Sigmoid colon (tissue), 3 donors: ENCODE measurements around the gene IGBP1.

Experiments
- POLR2A ChIP-seq, 2 donors: fragments of 450-650 bp; IDR thresholded peaks; one replicate each; pipeline ENCODE4 v1.6.1; 2016; ENCODE audit warnings: antibody characterized with exemption in 2 of 2, mild to moderate bottlenecking in 2 of 2, moderate library complexity in 2 of 2
- TF ChIP-seq, protein P1 (sequence below), 4 experiments: fragments of 450-650 bp in 3 of 4; fragments of 200-600 bp in 1 of 4; IDR thresholded peaks; one replicate each; pipeline ENCODE4 v1.5.1; 2016 to 2019; ENCODE audit warnings: antibody characterized with exemption in 4 of 4, mild to moderate bottlenecking in 3 of 4, moderate library complexity in 2 of 4

DNA sequence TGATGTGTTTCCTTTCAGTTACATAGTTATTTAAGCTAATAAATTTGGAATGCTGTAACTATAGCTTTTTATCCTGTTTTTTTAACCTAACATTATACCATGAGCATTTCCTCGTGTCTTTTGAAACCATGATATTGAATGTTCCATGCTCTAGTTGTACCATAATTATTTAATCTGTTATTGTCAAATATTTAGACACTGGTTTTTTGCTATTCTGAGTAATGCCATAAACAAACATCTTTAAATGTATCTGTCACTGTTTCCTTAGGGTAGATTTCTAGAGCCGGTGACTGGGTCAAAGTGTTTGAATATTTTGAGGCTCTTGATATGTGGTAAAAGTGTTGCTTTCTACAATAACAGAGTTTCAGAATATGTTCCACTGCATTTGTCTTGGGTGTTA, 5.4 kb downstream of the IGBP1 start:
- TF ChIP-seq, protein P1, sequence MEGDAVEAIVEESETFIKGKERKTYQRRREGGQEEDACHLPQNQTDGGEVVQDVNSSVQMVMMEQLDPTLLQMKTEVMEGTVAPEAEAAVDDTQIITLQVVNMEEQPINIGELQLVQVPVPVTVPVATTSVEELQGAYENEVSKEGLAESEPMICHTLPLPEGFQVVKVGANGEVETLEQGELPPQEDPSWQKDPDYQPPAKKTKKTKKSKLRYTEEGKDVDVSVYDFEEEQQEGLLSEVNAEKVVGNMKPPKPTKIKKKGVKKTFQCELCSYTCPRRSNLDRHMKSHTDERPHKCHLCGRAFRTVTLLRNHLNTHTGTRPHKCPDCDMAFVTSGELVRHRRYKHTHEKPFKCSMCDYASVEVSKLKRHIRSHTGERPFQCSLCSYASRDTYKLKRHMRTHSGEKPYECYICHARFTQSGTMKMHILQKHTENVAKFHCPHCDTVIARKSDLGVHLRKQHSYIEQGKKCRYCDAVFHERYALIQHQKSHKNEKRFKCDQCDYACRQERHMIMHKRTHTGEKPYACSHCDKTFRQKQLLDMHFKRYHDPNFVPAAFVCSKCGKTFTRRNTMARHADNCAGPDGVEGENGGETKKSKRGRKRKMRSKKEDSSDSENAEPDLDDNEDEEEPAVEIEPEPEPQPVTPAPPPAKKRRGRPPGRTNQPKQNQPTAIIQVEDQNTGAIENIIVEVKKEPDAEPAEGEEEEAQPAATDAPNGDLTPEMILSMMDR (IDR thresholded peaks at IDR 0.05): no peak
- TF ChIP-seq POLR2A (IDR thresholded peaks at IDR 0.05): no peak
